NB4 (cell line): ENCODE results near the gene DPP10.

Experiments
- CTCF ChIP-seq: IDR thresholded peaks from one replicate; pipeline ENCODE4 v1.5.1; 2012; ENCODE audit warnings: low read depth, low read length
- MYC ChIP-seq: IDR thresholded peaks from 2 replicates; pipeline ENCODE4 v1.6.1; 2011; ENCODE audit warnings: low read depth, low read length
- POLR2A ChIP-seq: IDR thresholded peaks from 2 replicates; pipeline ENCODE4 v1.6.1; 2011; ENCODE audit warnings: mild to moderate bottlenecking; ENCODE audit not compliant: insufficient read length; ENCODE audit errors: extremely low read depth

GRCh38 chr2:115569547-115569946 is 1127.1 kb downstream of the DPP10 start:
- TF ChIP-seq POLR2A: no peak
- no peak for TF ChIP-seq CTCF
- TF ChIP-seq MYC: no peak
